CD4-positive, alpha-beta memory T cell (primary cell): ENCODE data around the gene AGAP4. TPM values are rescaled to one million over a fixed set of nuclear protein-coding genes. Genes with fewer than 3 reads are reported as not detected.
"Not testable (repeated sequence)": the region's sequence is repeated elsewhere in the genome, so short reads cannot be mapped to it uniquely, and the experiment has no call there.

Experiments used
- CTCF ChIA-PET: fragments of 350-600 bp; sonication (Branson Sonifier 250); formaldehyde crosslinking; loops from one replicate; lab custom pipeline; 2021; ENCODE audit warnings: inconsistent platforms; ENCODE audit not compliant: partially characterized antibody; lab: Charles Lee
- POLR2A ChIA-PET: fragments of 350-600 bp; sonication (Branson Sonifier 250); formaldehyde crosslinking; loops from one replicate; lab custom pipeline; 2021; ENCODE audit not compliant: partially characterized antibody; lab: Charles Lee
- DNase-seq, 5 donors: peaks; one replicate each; pipeline versions ENCODE4 v3.0.0 to v3.0.0-alpha.2; 2020 to 2022; ENCODE audit warnings: mixed read lengths in 1 of 5
- H3K27ac ChIP-seq: one replicate; pipeline ENCODE4 v1.7.0; 2013; ENCODE audit warnings: low read depth, low read length
- H3K27me3 ChIP-seq: 2 replicates; pipeline ENCODE4 v1.7.0; 2013; ENCODE audit warnings: mild to moderate bottlenecking, low read length, moderate library complexity; ENCODE audit not compliant: insufficient read depth
- H3K36me3 ChIP-seq: 2 replicates; pipeline ENCODE4 v1.7.0; 2013; ENCODE audit warnings: mild to moderate bottlenecking, low read length, moderate library complexity; ENCODE audit not compliant: insufficient read depth
- H3K4me1 ChIP-seq: 2 replicates; pipeline ENCODE4 v1.7.0; 2013; ENCODE audit warnings: mild to moderate bottlenecking, low read length, moderate library complexity; ENCODE audit not compliant: insufficient read depth
- H3K4me3 ChIP-seq, 2 donors: one replicate each; pipeline ENCODE4 v1.7.0; 2013; ENCODE audit warnings: low read length in 2 of 2, mild to moderate bottlenecking in 1 of 2
- H3K9me3 ChIP-seq, 2 donors: one replicate each; pipeline ENCODE4 v1.7.0; 2013; ENCODE audit warnings: low read length in 2 of 2, control low read depth in 1 of 2; ENCODE audit not compliant: control insufficient read depth in 1 of 2
- H3K27ac Mint-ChIP-seq, 7 donors: one replicate each; pipeline ENCODE4 v1.8.0; 2020 to 2021; ENCODE audit warnings: mixed read lengths in 7 of 7, mild to moderate bottlenecking in 6 of 7, inconsistent platforms in 3 of 7, moderate library complexity in 3 of 7
- H3K27me3 Mint-ChIP-seq, 2 donors: one replicate each; pipeline ENCODE4 v1.8.0; 2020 to 2021; ENCODE audit warnings: mixed read lengths in 2 of 2
- H3K36me3 Mint-ChIP-seq, 2 donors: one replicate each; pipeline ENCODE4 v1.8.0; 2020 to 2021; ENCODE audit warnings: mixed read lengths in 2 of 2, inconsistent platforms in 1 of 2, mild to moderate bottlenecking in 1 of 2
- H3K4me1 Mint-ChIP-seq, 4 donors: one replicate each; pipeline ENCODE4 v1.8.0; 2020 to 2021; ENCODE audit warnings: mixed read lengths in 4 of 4, mild to moderate bottlenecking in 1 of 4
- H3K4me3 Mint-ChIP-seq, 8 donors: one replicate each; pipeline ENCODE4 v1.8.0; 2020 to 2021; ENCODE audit warnings: mixed read lengths in 8 of 8, mild to moderate bottlenecking in 7 of 8, moderate library complexity in 6 of 8, inconsistent platforms in 3 of 8
- H3K9me3 Mint-ChIP-seq, 8 donors: one replicate each; pipeline ENCODE4 v1.8.0; 2020 to 2021; ENCODE audit warnings: mixed read lengths in 8 of 8, mild to moderate bottlenecking in 5 of 8, inconsistent platforms in 3 of 8, moderate library complexity in 1 of 8
- intact Hi-C: fragments of 100-400 bp; cut with micrococcal nuclease; formaldehyde crosslinking; loops from one replicate; pipeline ENCODE4 v1.15.1; 2023
- polyA plus RNA-seq, 2 donors: library from polyadenylated mRNA; unstranded; fragments of 300-500 nt; fragmentation: Illumina TruSeq; gene quantifications; one replicate each; pipeline ENCODE4 v1.2.3, GENCODE V29; 2021
- total RNA-seq, 2 experiments: library from RNA; stranded (reverse); gene quantifications; one replicate each; pipeline ENCODE4 v1.2.3, GENCODE V29; 2021

The AGAP4 gene
- total and polyA plus RNA-seq, 4 experiments from 2014 or later: 0.12 to 35.4 (median 16.3) TPM

GRCh38 chr10:45789991-45790390, 57.3 kb downstream of the AGAP4 start:
- CTCF ChIA-PET, H3K4me3 Mint-ChIP-seq, H3K9me3 ChIP-seq, H3K4me3 ChIP-seq, H3K4me1 ChIP-seq, H3K27me3 Mint-ChIP-seq, intact Hi-C loops, H3K4me1 Mint-ChIP-seq, POLR2A ChIA-PET, H3K27ac Mint-ChIP-seq, H3K27ac ChIP-seq, H3K27me3 ChIP-seq, H3K9me3 Mint-ChIP-seq, H3K36me3 ChIP-seq: not testable (repeated sequence)
- peaks cover 35 to 55% of the 10 kb centered on the region in 2 donors for H3K36me3 Mint-ChIP-seq
- DNase-seq: peak in 1 of 5 donors; percentile 11

- POLR2A ChIA-PET, H3K27me3 Mint-ChIP-seq, H3K36me3 ChIP-seq, H3K27ac ChIP-seq, H3K4me3 Mint-ChIP-seq, H3K4me1 Mint-ChIP-seq, H3K27ac Mint-ChIP-seq, intact Hi-C loops, H3K27me3 ChIP-seq, H3K9me3 ChIP-seq, H3K4me3 ChIP-seq, CTCF ChIA-PET, DNase-seq, H3K4me1 ChIP-seq, H3K9me3 Mint-ChIP-seq: not testable (repeated sequence)
- peaks cover 26 to 44% of the 10 kb centered on the region in 2 donors for H3K36me3 Mint-ChIP-seq
Observed at GRCh38 chr10:45787212-45787741, 60.0 kb downstream of the AGAP4 start.

- H3K36me3 Mint-ChIP-seq: peaks cover 23 to 37% of the 10 kb centered on the region in 2 donors
- H3K27me3 Mint-ChIP-seq, intact Hi-C loops, H3K4me3 ChIP-seq, H3K27me3 ChIP-seq, H3K9me3 Mint-ChIP-seq, CTCF ChIA-PET, H3K4me1 Mint-ChIP-seq, H3K36me3 ChIP-seq, H3K27ac Mint-ChIP-seq, H3K4me1 ChIP-seq, POLR2A ChIA-PET, DNase-seq, H3K27ac ChIP-seq, H3K9me3 ChIP-seq, H3K4me3 Mint-ChIP-seq: not testable (repeated sequence)
Observed at GRCh38 chr10:45786217-45786616, 61.1 kb downstream of the AGAP4 start.

Other genes with a start within 250 kb of the AGAP4 start
- 10 to 100 TPM; 25.1 to 28.1 TPM for gene ZFAND4, start 174.7 kb downstream of the AGAP4 start, total RNA-seq
- 10 to 100 TPM; 17.9 to 24.2 TPM for gene ZFAND4, start 174.7 kb downstream of the AGAP4 start, polyA plus RNA-seq
- gene WASHC2C, start 120.2 kb downstream of the AGAP4 start, total RNA-seq: 10 to 100 TPM; 72.4 to 77.2 TPM
- 10 to 100 TPM in 1 of 2 donors, 1 to 10 TPM in 1; 4.2 to 32.9 TPM for gene WASHC2C, start 120.2 kb downstream of the AGAP4 start, polyA plus RNA-seq
- 10 to 100 TPM; 25.0 to 25.5 TPM for gene TIMM23, start 125.0 kb upstream of the AGAP4 start, total RNA-seq
- gene TIMM23, start 125.0 kb upstream of the AGAP4 start, polyA plus RNA-seq: 10 to 100 TPM; 62.8 to 66.6 TPM
- 10 to 100 TPM; 71.1 to 71.9 TPM for gene NCOA4, start 183.1 kb upstream of the AGAP4 start, total RNA-seq
- gene NCOA4, start 183.1 kb upstream of the AGAP4 start, polyA plus RNA-seq: 100 to 1,000 TPM; 165 to 246 TPM
- gene MSMB, start 198.8 kb upstream of the AGAP4 start, total RNA-seq: not detected
- gene MSMB, start 198.8 kb upstream of the AGAP4 start, polyA plus RNA-seq: not detected